ENCODE data around the gene CLBA1. TPM values are rescaled to one million over a fixed set of nuclear protein-coding genes. Genes with fewer than 3 reads are reported as not detected.

The CLBA1 gene
- total RNA-seq, 1 donor from 2014 or later: 6.5 TPM

Other genes starting within 250 kb of the CLBA1 start
- 87.4 TPM for gene SIVA1, start 232.6 kb upstream of the CLBA1 start, total RNA-seq (ENCODE audit: insufficient read depth, low replicate concordance)
- gene AKT1, start 190.0 kb upstream of the CLBA1 start, total RNA-seq (ENCODE audit: insufficient read depth, low replicate concordance): 124 TPM
- gene ZBTB42, start 184.7 kb upstream of the CLBA1 start, total RNA-seq (ENCODE audit: insufficient read depth, low replicate concordance): 3.9 TPM
- 7.9 TPM for gene CEP170B, start 120.5 kb upstream of the CLBA1 start, total RNA-seq (ENCODE audit: insufficient read depth, low replicate concordance)
- 2.4 TPM for gene PLD4, start 60.9 kb upstream of the CLBA1 start, total RNA-seq (ENCODE audit: insufficient read depth, low replicate concordance)
- gene AHNAK2, start 7.4 kb upstream of the CLBA1 start, total RNA-seq (ENCODE audit: insufficient read depth, low replicate concordance): 59.0 TPM
- 21.7 TPM for gene CDCA4, start 35.3 kb downstream of the CLBA1 start, total RNA-seq (ENCODE audit: insufficient read depth, low replicate concordance)
- gene GPR132, start 79.6 kb downstream of the CLBA1 start, total RNA-seq (ENCODE audit: insufficient read depth, low replicate concordance): 4.1 TPM
- gene JAG2, start 183.0 kb downstream of the CLBA1 start, total RNA-seq (ENCODE audit: insufficient read depth, low replicate concordance): 7.0 TPM
- 15.9 TPM for gene NUDT14, start 195.5 kb downstream of the CLBA1 start, total RNA-seq (ENCODE audit: insufficient read depth, low replicate concordance)